GM06990 (cell line): ENCODE measurements around the gene RPSA.

Experiments used
- DNase-seq: peaks from one replicate; pipeline ENCODE4 v3.0.0-alpha.2; 2011; ENCODE audit not compliant: insufficient read length; ENCODE audit errors: extremely low read depth
- H3K27me3 ChIP-seq: replicated peaks from 2 replicates; pipeline ENCODE4 v1.6.0; 2011; ENCODE audit warnings: low read length; ENCODE audit not compliant: control insufficient read depth, insufficient read depth
- H3K36me3 ChIP-seq: 2 replicates; pipeline ENCODE4 v1.5.1; 2011; ENCODE audit warnings: low read length; ENCODE audit not compliant: control insufficient read depth, insufficient read depth
- H3K4me3 ChIP-seq: replicated peaks from 2 replicates; pipeline ENCODE4 v1.5.1; 2011; ENCODE audit warnings: low read depth, mild to moderate bottlenecking, control low read depth, low read length
- CTCF ChIP-seq: IDR thresholded peaks from 2 replicates; pipeline ENCODE4 v1.5.1; 2011; ENCODE audit warnings: low read length, control low read depth, mild to moderate bottlenecking, inconsistent platforms; ENCODE audit not compliant: insufficient read depth, poor library complexity, severe bottlenecking

The RPSA gene

GRCh38 chr3:39443530-39443929 lies 37.0 kb downstream of the RPSA start:
- H3K27me3 ChIP-seq: peaks cover 1% of the 10 kb centered on the region
- TF ChIP-seq CTCF: no peak
- no peaks in the 10 kb centered on the region for H3K36me3 ChIP-seq
- DNase-seq: no peak
- H3K4me3 ChIP-seq: no peak overlapping the region

- no peak for TF ChIP-seq CTCF
- no peak for DNase-seq
- H3K4me3 ChIP-seq: no peak overlapping the region
Observed at GRCh38 chr3:39445927-39446326, 39.4 kb downstream of the RPSA start.

DNA sequence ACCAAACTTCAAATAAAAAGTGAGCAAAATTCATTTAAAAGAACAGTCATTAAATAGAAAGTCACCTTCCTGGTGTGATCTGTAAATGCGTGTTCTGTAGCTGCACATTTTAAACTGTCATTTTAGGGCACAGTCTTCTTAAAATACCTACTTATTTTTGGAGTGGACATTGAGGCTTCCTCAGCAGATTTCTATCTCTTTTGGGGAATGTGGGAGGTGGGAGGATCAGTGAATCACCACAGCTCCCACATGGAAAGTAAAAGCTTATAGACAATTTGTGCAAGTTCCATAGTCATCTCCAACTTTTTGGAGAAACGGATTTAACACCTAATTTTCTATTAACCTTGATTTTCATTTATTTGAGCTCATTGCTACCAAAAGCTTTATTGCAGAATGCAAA lies 39.9 kb downstream of the RPSA start:
- no peak for DNase-seq
- H3K36me3 ChIP-seq: no peaks in the 10 kb centered on the region
- no peak overlapping the region for H3K4me3 ChIP-seq
- peaks cover 1% of the 10 kb centered on the region for H3K27me3 ChIP-seq
- no peak for TF ChIP-seq CTCF

More at GRCh38 chr3:39445927-39446326, 39.4 kb downstream of the RPSA start:
- peaks cover 1% of the 10 kb centered on the region for H3K27me3 ChIP-seq
- no peaks in the 10 kb centered on the region for H3K36me3 ChIP-seq

GRCh38 chr3:39447637-39448483 lies 41.3 kb downstream of the RPSA start:
- peaks cover 1% of the 10 kb centered on the region for H3K27me3 ChIP-seq
- no peaks in the 10 kb centered on the region for H3K36me3 ChIP-seq
- peak; percentile 82 for TF ChIP-seq CTCF

DNA sequence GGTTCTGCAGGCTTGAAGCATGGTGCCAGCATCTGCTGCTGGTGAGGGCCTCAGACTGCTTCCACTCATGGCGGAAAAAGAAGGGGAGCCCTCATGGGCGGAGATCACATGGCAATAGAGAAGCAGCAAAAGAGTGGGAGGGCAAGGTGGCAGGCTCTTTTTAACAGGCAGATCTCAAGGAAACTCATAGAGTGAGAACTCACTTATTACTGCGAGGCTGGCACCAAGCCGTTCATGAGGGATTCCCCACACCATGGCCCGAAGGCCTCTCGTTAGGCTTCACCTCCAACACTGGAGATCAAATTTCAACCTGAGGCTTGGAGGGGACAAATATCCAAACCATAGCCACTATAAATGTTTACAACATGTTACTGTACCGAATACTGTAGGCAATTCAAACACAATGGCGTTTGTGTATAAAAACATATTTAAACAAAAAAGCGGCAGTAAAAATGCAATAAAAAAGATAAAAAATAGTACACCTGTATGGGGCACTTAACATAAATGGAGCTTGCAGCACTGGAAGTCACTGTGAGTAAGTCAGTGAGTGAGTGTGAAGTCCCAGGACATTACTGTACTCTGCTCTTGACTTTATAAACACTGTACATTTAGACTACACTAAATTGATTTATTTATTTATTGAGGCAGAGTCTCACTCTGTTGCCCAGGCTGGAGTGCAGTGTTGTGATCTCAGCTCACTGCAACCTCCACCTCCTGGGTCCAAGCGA lies 42.1 kb downstream of the RPSA start:
- TF ChIP-seq CTCF: no peak
- Histone ChIP-seq H3K36me3 (no peaks in the 10 kb centered on the region), H3K27me3 (peaks cover 1% of the 10 kb centered on the region), H3K4me3 (no peak overlapping the region)
- no peak for DNase-seq

More at GRCh38 chr3:39447637-39448483, 41.3 kb downstream of the RPSA start:
- no peak overlapping the region for H3K4me3 ChIP-seq
- peak; percentile 17 for DNase-seq
